NB4 (cell line): Measurements from ENCODE around the gene SBSN.

Source experiments
- DNase-seq: peaks from one replicate; pipeline ENCODE4 v3.0.0; 2010; ENCODE audit warnings: low read depth
- H3K4me3 ChIP-seq: one replicate; pipeline ENCODE4 v1.5.1; 2011; ENCODE audit warnings: mild to moderate bottlenecking, low read depth, low read length, moderate library complexity
- CTCF ChIP-seq: IDR thresholded peaks from one replicate; pipeline ENCODE4 v1.5.1; 2012; ENCODE audit warnings: low read depth, low read length
- MAX ChIP-seq: IDR thresholded peaks from 2 replicates; pipeline ENCODE4 v1.6.1; 2011; ENCODE audit warnings: low read depth, low read length
- MYC ChIP-seq: IDR thresholded peaks from 2 replicates; pipeline ENCODE4 v1.6.1; 2011; ENCODE audit warnings: low read depth, low read length
- POLR2A ChIP-seq: IDR thresholded peaks from 2 replicates; pipeline ENCODE4 v1.6.1; 2011; ENCODE audit warnings: mild to moderate bottlenecking; ENCODE audit not compliant: insufficient read length; ENCODE audit errors: extremely low read depth

The SBSN gene

GRCh38 chr19:35556025-35556590, 28.0 kb upstream of the SBSN start:
- H3K4me3 ChIP-seq: no peak overlapping the region
- DNase-seq: no peak
- TF ChIP-seq MYC (no peak), CTCF (no peak), MAX (no peak), POLR2A (no peak)

GRCh38 chr19:35555301-35556005, 27.3 kb upstream of the SBSN start:
- DNase-seq: peak; percentile 38
- TF ChIP-seq MAX: peak; percentile 63
- no peak for TF ChIP-seq MYC
- no peak overlapping the region for H3K4me3 ChIP-seq

- no peak overlapping the region for H3K4me3 ChIP-seq
- DNase-seq: no peak
- TF ChIP-seq MYC: no peak
- no peak for TF ChIP-seq CTCF
- TF ChIP-seq POLR2A: no peak
- no peak for TF ChIP-seq MAX
These were observed 26.0 kb upstream of the SBSN start for GRCh38 chr19:35554076-35554475.

GRCh38 chr19:35553385-35554000, 25.4 kb upstream of the SBSN start:
- no peak overlapping the region for H3K4me3 ChIP-seq
- no peak for DNase-seq
- TF ChIP-seq MAX (no peak), CTCF (no peak), POLR2A (no peak), MYC (no peak)

GRCh38 chr19:35552534-35553384, 24.6 kb upstream of the SBSN start:
- DNase-seq: no peak
- no peak overlapping the region for H3K4me3 ChIP-seq
- TF ChIP-seq CTCF (no peak), POLR2A (no peak), MAX (no peak), MYC (no peak)
